UCSD-AML1 (cell line): ENCODE measurements around the gene ROBO1.

ENCODE experiments used
- DNase-seq: peaks from one replicate; lab custom pipeline; 2025; ENCODE audit not compliant: unreplicated experiment; lab: John Stamatoyannopoulos, UW

ROBO1 gene

DNA sequence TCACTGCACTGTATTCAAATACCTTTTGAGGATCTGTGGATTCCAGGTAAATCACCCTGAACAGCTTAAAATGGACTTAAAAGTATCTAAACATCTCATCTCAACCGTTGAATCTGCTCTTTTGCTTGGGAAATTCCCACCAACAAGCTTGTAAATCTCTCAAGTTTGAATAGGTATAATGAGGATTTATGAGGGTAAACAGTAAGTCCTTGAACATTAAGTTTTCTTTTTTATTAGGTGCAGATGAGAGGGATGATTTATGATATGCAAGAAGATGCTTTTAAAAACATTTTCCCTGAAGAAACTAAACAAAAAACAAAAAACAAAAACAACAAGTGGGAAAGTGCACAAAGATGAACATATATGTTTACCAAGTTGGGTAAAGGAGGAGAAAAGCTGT, 290.6 kb downstream of the ROBO1 start:
- DNase-seq = no peak

DNA sequence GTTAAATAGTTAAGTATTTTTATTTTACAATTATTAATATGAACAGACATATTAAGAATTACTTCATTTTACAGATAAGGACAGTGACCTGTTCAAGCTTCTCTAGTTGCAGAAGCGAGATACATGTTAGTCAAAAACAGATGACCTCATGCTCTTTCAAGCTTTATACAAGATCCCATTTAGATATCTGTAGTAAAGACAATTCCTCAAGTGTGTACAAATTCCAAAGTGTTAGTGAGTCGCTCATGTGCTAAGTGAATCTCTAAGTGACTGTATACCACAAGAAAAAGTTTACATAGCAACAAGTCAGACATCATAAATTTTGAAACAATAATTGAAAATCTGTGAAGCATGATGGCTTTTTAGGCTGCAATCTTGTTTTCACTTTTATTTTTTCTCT, 293.8 kb downstream of the ROBO1 start:
- DNase-seq = no peak

DNA sequence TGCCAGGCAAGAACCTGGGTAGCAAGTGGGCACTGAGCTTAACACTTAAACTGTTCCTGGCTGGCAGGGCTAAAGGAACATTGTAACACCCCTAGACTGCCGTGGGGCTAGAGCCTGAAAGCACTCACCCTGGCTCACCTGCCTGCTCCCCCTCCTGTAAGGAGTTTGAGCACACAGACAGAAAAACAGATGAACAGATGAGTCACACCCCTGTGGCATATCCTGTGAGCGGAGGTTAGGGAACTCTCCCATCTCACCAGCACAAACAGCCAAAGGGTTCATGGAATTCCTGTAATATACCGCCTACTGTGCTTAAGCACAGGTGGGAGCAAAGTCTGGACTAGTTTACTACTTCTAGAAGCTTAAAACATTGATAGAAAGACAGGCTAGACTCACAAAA, 300.1 kb downstream of the ROBO1 start:
- peak; percentile 3 for DNase-seq

DNA sequence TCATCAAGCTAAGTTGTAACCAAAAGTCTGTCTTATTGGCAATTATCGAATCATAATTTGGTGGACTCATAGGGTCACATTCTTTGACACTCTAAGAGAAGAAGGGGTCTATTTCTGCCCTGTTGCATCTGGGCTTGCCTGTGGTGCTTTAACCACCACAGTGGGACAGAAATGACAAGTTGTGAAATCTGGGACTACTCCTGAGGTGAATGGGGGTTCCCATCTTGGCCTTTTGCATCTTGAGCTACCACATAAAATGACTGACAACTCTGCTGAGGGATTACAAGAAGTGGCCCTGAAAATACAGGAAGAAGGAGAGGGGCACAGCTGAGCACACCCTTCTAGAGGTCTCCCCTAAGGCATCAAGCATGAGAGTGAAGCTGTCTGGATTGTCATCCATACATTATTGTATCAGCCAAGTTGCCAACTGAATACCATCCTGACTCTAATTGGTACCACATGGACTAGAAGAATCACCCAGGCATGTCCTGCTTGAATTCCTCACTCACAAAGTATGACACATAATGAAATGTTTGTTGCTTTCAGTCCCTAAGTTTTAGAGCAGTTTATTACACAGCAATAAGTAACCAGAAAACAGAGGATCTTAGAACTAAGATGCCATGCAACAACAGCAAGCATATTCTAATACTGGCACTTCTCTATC, 306.5 kb downstream of the ROBO1 start:
- DNase-seq = peak; percentile 1

DNA sequence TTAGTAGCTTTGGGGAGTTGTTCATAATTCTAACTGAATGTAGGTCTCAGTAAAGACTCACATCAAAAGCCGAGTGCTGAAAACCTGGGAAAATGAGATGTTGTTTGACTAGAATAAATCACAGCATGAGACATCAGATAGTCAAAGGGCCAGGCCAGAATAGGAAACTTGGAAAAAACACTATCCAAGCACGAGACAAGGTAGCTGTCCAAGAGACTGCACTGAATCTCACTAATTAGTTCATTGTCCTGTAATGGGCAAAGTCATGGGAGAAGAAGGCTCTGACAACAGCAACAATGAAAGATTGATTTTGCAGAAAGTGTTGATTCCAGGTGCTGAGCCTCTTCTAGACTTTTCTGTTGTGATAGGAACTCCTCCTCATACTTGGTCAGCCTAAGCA, 314.2 kb downstream of the ROBO1 start:
- DNase-seq = no peak

DNA sequence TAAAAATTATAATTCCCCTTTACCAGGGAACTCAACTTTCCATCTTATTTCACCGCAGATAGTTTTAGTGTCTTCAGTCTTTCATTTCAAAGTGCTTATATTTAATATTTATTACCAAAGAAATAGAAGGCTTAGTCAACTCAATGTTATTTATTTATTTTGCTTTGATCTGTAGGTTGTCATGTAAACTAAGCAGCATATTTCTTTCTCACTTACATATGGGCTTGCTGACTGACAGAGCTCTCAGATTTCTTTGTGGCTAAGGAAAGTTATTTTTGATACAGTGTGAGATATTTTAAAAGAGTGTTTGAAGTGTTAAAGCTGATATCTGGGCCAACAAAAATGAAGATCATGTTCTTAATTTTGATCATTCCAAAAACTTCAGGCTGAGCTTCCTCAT, 331.4 kb downstream of the ROBO1 start:
- no peak for DNase-seq

DNA sequence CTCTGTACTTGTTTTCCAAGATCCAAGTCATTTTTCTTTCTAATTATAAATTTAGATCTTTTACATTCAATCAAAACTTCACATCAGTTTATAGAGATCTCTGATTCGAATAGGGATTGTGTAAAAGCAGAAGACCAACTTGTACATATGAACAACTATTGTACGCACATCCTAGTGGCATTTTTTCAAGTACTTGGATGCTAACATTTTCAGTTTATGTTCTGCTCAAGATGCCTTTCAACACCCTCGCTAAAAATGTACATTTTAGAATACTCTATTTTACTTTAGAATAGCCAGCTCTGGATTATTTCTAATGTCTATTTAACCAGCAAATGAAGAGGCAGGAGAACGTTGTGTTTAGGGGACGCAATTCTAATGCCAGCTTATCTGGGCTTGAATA, 340.7 kb downstream of the ROBO1 start:
- no peak for DNase-seq

DNA sequence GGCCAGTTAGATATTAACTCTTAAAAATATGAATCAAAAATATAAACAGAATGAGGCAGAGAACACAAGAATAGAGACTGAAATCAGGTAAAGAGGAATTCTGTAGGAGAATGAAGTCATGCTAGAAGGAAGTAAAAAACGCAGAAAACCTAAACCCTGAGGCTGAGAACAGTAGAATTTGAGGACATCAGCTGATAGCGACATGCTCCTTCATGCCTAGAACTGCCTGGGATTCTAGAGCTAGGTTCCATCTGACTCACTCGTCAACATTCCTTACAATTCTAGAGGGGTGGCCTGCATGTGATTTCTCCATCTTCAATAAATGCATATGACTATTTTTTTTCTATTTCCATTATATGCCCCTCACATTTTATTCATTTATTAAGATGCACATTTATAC, 343.0 kb downstream of the ROBO1 start:
- DNase-seq = no peak

DNA sequence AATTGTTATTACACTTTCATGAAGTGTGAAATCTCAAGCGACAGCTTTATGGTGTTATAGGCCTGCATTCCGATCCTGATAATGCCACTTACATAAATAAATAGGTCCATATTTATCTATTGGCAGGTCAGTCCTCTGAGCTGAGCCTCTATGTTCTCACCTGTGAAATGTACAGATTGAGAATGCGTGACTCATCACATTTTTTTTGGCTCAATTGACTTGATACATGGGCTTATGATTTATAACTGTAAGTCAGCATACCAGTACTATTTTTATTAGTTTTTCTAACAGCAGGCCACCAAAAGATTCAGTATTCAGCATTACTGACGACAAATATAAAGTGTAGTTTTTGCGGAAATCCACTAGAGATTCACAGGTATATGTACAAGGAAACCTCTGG, 344.4 kb downstream of the ROBO1 start:
- no peak for DNase-seq

DNA sequence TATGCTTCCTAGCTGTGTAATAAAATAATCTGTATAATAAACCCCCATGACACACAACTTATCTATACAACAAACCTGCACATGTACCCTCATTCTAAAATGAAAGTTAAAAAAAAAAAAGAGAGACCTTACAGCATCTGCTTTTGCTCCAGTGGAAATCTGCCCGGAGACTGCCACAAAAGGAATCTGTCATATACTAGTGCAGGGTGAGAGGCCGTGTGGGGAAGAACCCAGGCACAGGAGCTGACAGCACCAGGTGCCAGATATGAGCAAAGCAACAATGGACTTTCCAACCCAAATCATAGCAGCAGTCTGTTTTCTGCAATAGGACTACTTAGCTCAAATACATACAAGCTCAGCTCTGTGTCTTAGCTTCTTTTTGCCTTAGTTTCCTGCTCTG, 346.5 kb downstream of the ROBO1 start:
- DNase-seq = no peak

DNA sequence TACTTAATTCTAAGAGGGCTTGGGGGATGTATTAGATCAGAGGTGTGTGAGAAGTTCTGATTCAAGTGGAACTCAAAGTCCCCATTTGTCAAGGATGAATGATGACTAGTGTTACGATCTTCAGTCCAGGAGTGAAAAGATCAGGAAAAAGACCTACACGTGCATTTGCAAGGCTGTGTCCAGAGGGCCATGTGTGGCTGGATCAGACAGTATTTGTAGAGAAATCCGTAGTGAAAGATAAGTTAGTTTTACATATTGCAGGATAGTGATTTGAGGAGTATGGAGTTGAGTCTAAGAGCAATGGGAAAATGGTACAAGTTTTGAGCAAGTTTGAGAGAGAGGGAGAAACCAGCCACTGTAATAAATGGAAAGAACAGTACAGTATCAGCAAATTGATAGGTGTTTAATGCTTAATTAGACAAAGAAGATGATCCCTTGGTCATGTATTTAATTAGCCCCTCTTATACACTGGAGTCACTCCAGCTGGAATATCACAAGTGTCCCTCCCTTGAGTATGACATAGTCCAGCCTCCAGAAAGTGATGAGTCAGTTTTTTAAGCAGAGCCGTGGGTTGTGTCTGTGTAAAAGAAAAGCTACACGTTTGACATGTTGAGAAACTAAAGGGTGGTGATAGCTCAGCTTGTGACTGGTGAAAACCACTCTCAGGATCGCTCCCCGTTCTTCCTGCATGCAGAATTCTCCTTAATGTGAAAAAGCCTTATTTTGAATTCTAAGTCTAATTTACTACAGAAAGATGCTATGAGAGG, 348.8 kb downstream of the ROBO1 start:
- DNase-seq = no peak

DNA sequence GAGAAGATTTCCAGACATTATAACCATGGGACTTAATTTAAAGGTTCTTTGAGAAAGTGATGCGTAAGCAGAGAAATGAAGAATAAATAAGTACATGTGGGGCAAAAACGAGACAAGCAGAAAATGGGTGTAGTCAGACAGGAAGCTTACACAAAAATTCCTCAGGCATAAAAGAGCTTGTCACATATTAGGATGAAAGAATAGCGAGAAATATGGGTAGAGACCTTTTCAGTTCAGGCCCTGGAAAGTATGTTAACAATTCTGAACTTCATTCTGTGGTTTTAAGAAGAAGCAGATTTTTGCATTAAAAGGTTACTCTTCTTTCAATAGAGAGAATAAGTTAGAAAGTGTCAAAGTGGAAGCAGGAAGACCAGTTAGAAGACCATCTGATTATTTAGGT, 352.4 kb downstream of the ROBO1 start:
- no peak for DNase-seq

DNA sequence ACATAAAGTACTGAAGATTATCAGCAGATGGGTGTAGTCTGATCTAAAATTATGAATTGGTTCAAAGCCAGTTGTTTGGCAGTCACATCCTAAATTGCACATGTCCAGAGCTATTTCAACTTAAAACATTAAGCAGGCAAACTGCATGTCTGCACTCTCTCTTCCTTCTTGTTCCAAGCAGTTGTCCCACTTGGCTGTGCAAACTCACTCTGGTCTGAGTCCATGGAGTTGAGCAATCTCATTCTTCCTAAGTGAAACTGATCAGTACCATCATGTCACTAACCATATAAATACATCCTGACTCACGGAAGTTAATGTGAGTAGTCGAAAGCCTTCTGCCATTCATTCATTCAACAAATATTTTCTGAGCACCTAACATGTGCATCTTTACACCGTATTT, 353.0 kb downstream of the ROBO1 start:
- DNase-seq = no peak

DNA sequence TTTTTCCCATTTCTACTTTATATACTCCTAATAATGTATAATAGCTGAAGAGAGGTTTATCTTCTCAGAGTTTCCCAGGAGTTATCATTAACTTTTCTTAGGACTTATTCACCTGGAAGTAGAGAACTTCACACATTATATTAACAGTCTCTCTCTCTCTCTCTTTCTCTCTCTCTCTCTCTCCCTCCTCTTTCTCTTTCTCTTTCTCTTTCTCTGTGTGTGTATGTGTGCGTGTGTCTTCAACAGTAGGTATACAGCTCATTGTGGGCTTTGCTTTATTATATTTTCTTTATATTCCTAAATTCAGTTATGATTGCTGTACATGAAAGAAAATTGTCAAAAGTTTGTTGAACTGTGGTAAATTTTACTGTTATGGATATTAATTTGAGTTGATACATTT, 353.8 kb downstream of the ROBO1 start:
- no peak for DNase-seq

DNA sequence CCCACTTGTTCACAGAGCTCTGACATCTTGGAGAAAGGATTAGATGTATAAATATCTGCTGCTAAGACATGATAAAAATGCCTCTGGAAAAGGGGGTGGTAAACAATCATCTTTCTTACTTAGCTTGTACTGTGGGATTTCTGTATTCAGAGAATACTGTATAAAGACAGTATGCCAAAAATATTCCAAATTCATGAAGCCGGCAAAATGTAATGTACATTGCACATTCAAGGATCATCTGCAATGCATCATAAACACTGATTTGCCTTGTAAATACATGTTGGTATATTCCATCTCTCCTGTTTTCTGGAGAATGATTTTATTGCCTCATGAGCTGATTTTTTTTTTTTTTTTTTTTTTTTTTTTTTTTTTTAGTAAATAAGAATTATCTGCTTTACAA, 355.3 kb downstream of the ROBO1 start:
- DNase-seq = no peak

DNA sequence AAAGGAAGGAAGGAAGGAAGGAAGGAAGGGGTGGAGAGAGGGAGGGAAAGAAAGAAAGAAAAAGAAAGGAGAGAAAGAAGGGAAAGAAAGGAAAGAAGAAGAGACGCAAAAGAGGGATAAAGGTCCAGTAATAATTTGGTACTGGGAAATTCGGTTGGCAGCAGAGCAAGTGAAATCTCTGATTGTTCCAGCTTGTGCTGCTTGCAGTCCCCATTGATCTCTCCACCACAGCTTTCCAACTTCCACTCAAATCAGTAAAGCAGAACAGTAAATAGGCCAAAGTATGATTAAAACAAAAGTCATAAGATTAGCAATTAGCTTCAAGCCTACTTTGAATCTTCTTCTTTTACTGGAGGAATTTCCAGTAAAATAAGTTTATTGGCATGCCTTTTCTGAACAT, 357.2 kb downstream of the ROBO1 start:
- DNase-seq = no peak

DNA sequence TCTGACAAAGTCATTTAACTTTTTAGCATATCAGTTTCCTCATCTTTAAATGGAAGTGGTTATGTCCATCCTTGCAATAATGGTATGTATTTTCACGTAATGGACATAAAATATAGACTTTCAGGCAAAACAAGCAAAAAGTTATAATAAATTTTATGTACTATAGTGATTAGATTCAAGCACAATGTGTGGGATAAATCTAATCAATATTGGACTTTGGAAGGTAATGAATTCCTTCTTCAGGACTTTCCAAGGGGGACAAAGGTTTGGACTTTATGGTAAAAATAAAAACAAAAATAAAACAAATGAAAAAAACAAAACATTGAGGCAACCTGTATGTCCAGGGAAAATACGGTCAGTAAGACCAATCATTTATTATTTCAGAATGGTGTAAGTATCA, 357.7 kb downstream of the ROBO1 start:
- DNase-seq = no peak

DNA sequence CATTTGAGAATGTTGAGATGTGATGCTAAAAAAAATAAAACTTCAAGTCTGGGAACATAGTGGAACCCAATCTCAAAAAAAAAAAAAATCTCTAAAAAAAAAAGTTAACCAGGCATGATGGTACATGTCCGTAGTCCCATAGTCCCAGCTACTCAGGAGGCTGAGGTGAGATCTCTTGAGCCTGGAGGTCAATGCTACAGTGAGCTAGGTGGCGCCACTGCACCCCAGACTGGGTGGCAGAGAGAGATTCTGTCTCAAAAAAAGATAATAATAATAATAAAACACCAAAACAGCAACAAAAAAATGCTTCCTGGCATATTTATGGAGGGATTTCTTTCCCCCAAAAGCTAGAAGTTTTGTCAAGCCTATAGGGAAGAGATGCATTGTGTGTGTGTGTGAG, 361.6 kb downstream of the ROBO1 start:
- DNase-seq = no peak

DNA sequence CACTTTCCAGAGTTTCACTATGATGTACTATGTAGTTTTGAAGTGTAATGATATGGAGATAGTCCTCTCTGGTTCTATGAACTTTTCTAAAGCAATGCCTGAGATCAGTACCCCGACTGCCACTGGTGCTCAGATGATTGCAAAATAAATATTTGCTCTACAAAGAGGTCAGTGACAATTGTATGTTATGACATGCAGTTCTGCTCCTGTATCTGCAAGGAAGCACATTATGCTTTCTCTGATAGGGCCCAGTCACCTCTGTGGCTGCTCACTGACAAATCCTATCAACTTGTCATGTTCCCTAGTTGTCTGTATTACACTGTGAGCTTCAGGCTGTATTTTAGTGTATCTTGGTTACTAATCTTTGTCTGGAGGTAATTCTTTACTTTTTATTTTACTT, 362.6 kb downstream of the ROBO1 start:
- DNase-seq = no peak

DNA sequence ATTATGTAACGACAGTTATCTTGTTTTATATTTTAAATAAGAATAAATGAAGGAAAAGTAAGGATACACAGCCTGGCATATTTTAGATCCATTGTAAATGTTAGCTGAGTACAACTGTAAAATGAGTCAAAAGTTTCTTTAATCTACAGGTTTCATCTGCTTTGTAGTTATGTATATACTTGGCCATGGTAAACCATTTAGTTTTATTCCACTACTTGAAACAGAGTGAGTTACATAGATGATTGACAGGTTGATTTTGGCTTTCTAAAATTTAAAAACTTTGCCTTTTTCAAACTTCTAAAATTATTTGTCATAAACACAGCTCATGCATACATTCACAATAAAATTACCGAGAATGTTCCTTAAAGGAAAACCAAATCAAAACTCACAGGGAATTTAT, 371.2 kb downstream of the ROBO1 start:
- DNase-seq = no peak

DNA sequence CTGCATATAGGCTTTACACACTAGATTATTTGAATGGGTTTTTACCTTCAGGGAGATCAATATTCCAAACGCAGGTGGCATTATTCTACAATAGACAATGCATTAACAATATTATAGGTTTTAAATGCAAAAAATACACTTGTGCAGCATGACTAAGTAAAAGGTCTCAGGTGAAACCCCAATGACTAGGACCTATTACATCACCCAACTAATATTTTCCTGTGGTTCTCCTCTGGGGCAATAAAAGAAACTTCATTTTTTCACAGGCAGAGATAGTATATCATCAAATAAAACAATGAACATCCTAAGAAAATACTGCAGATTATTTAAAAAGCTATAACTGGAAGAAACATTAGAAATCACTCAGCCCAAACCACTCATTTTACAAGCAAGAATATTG, 375.3 kb downstream of the ROBO1 start:
- DNase-seq = no peak

DNA sequence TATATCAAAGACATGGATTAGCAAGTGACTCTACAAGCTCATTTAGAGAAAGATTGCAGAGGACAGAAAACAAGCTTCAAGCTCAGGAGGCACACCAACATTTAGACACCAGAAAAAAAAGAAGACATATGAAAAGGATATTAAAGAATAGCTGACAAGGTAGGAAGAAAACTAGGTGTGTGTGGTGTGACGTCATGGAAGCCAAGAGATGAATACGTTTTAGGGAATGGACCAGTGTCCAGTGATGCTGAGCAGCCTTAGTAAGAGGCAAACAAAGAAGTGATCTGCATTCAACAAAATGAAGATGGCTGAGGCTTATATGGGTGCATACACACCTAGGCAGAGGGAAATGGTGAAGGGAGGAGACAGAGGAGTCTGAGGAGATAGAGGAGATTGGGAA, 377.4 kb downstream of the ROBO1 start:
- no peak for DNase-seq

DNA sequence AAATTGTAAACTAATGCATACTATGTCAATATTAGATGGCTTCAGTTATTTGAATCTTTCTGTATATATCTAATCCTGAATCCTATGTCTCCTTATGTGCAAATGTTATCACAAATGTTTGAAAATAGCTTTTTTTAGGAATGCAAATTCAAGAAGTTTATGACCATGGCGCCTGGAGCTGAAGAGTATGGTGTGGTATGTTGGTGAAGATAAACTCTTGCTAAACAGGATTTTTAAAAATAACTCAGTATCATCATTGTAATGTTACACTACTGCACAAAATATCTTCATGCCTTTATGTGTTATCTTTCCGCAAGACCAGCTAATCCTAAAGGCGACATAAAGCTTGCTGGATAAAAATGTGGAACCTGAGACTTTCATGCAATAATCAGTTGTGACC, 382.6 kb downstream of the ROBO1 start:
- no peak for DNase-seq
